ENCODE results near the gene LGI2. TPM values are rescaled to one million over a fixed set of nuclear protein-coding genes. Genes with fewer than 3 reads are reported as not detected.

The LGI2 gene
- total RNA-seq, 4 donors from 2014 or later, result 0.05 to 0.31 (median 0.19) TPM

- intact Hi-C loops (cut with DNase I; ENCODE audit: low total_unique reads) (no loop called here), in situ Hi-C loops (cut with MboI; ENCODE audit: low sequenced_read_pairs in 4 of 4) (no loop called here)
- DNase-seq (no peak), ATAC-seq (no peak)
- no peak overlapping the region for H3K4me3 ChIP-seq
- no peak for TF ChIP-seq POLR2A (IDR thresholded peaks at IDR 0.05)
- TF ChIP-seq, protein P1, sequence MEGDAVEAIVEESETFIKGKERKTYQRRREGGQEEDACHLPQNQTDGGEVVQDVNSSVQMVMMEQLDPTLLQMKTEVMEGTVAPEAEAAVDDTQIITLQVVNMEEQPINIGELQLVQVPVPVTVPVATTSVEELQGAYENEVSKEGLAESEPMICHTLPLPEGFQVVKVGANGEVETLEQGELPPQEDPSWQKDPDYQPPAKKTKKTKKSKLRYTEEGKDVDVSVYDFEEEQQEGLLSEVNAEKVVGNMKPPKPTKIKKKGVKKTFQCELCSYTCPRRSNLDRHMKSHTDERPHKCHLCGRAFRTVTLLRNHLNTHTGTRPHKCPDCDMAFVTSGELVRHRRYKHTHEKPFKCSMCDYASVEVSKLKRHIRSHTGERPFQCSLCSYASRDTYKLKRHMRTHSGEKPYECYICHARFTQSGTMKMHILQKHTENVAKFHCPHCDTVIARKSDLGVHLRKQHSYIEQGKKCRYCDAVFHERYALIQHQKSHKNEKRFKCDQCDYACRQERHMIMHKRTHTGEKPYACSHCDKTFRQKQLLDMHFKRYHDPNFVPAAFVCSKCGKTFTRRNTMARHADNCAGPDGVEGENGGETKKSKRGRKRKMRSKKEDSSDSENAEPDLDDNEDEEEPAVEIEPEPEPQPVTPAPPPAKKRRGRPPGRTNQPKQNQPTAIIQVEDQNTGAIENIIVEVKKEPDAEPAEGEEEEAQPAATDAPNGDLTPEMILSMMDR (IDR thresholded peaks at IDR 0.05 in 4 of 5, conservative IDR thresholded peaks at IDR 0.05 in 1 of 5), result no peak
- no peaks in the 10 kb centered on the region for H3K9me3 ChIP-seq
- H3K27me3 ChIP-seq, result no peaks in the 10 kb centered on the region
- H3K4me1 ChIP-seq, result no peaks in the 10 kb centered on the region
- no peaks in the 10 kb centered on the region for H3K36me3 ChIP-seq
- H3K27ac ChIP-seq, result no peak overlapping the region
Measured at GRCh38 chr4:25050370-25051078, 19.8 kb upstream of the LGI2 start.

- no peaks in the 10 kb centered on the region for H3K9me3 ChIP-seq
- ATAC-seq (no peak), DNase-seq (no peak)
- no peaks in the 10 kb centered on the region for H3K36me3 ChIP-seq
- no peak overlapping the region for H3K4me3 ChIP-seq
- no peak overlapping the region for H3K27ac ChIP-seq
- peaks cover 0 to 4% (median 3%) of the 10 kb centered on the region in 3 donors for H3K27me3 ChIP-seq
- intact Hi-C loops (cut with DNase I; ENCODE audit: low total_unique reads) (no loop called here), in situ Hi-C loops (cut with MboI; ENCODE audit: low sequenced_read_pairs in 4 of 4) (no loop called here)
- no peaks in the 10 kb centered on the region for H3K4me1 ChIP-seq
- no peak for TF ChIP-seq POLR2A (IDR thresholded peaks at IDR 0.05)
- TF ChIP-seq, protein P1 (IDR thresholded peaks at IDR 0.05 in 4 of 5, conservative IDR thresholded peaks at IDR 0.05 in 1 of 5), result no peak
Measured at GRCh38 chr4:25043548-25043947, 12.8 kb upstream of the LGI2 start.

GRCh38 chr4:25033526-25033925 is 2.8 kb upstream of the LGI2 start:
- Histone ChIP-seq H3K27me3 (peaks cover 16 to 22% (median 17%) of the 10 kb centered on the region in 3 donors), H3K27ac (no peak overlapping the region), H3K9me3 (no peaks in the 10 kb centered on the region), H3K4me1 (peaks cover 2 to 6% of the 10 kb centered on the region in 2 donors), H3K4me3 (no peak overlapping the region), H3K36me3 (no peaks in the 10 kb centered on the region)
- no peak for ATAC-seq
- TF ChIP-seq, protein P1 (IDR thresholded peaks at IDR 0.05 in 4 of 5, conservative IDR thresholded peaks at IDR 0.05 in 1 of 5), result no peak
- TF ChIP-seq POLR2A (IDR thresholded peaks at IDR 0.05), result no peak
- in situ Hi-C loops (cut with MboI; ENCODE audit: low sequenced_read_pairs in 4 of 4), result no loop called here
- intact Hi-C loops (cut with DNase I; ENCODE audit: low total_unique reads), result no loop called here
- no peak for DNase-seq

DNA sequence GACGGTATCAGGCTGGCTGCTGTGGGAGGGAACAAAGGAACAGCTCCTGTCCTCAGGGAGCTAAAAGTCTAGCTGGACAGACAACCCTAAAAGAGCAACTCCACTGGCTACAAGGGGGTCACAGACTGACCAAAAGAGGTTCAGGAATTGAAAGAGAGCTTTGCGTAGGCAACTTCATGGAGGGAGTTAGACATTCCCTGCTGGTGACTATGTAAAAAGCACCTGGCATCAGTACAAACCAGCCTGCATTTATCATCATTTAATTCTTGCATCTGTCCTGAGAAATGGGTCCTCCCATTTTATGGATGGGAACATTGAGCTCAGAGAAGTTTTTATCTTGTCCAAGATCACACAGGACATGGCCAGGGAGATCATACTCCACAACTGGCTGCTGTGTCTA is 1.4 kb upstream of the LGI2 start:
- Histone ChIP-seq H3K9me3 (no peaks in the 10 kb centered on the region), H3K4me1 (peaks cover 2 to 6% of the 10 kb centered on the region in 2 donors), H3K36me3 (no peaks in the 10 kb centered on the region), H3K4me3 (no peak overlapping the region), H3K27ac (no peak overlapping the region), H3K27me3 (peaks cover 16 to 30% (median 17%) of the 10 kb centered on the region in 3 donors)
- no peak for ATAC-seq
- no peak for TF ChIP-seq POLR2A (IDR thresholded peaks at IDR 0.05)
- TF ChIP-seq, protein P1 (IDR thresholded peaks at IDR 0.05 in 4 of 5, conservative IDR thresholded peaks at IDR 0.05 in 1 of 5), result no peak
- intact Hi-C loops (cut with DNase I; ENCODE audit: low total_unique reads), result no loop called here
- no peak for DNase-seq
- in situ Hi-C loops (cut with MboI; ENCODE audit: low sequenced_read_pairs in 4 of 4), result no loop called here

Data from gastrocnemius medialis (tissue), 4 donors.